ENCODE results near the gene PLXNB3.

DNA sequence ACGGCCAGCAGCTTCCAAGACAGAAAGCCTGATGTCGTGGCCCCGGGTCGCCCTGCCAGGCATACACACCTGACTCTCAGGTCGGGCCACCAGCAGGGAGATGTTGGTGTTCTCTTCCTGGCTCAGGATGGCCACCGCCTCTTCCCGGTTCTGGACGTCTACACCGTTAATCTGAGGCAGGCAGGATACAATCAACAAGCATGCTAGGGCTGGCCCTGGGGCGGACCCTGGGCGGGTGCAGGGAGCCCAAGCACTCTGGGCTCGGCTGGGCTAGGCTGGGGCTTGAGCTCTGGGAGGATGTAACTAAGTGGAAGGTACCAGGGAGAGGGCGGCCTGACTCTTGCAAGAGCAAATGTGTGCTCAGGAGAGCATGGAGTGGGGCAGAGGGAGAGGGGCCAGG is 41.4 kb downstream of the PLXNB3 start:
- TF ChIP-seq POLR2AphosphoS5 (IDR thresholded peaks at IDR 0.05; ENCODE audit: low read depth, low read length) (no peak), TAF1 (IDR thresholded peaks at IDR 0.05; ENCODE audit: low read depth, low read length) (no peak), POLR2A (IDR thresholded peaks at IDR 0.05; ENCODE audit: low read depth, low read length) (no peak), PAX5 (IDR thresholded peaks at IDR 0.05; ENCODE audit: insufficient read depth, low read length, severe bottlenecking) (no peak), SPI1 (IDR thresholded peaks at IDR 0.05; ENCODE audit: low read depth, low read length) (no peak), POU2F2 (IDR thresholded peaks at IDR 0.05; ENCODE audit: low read depth, low read length) (no peak)
